Measurements from ENCODE around the gene SLC52A1.
A peak's percentile ranks its signal among the peaks of the same experiment; 100 is the strongest.
"Not testable (repeated sequence)": the region's sequence is repeated elsewhere in the genome, so short reads cannot be mapped to it uniquely, and the experiment has no call there.

Gene SLC52A1

GRCh38 chr17:5031365-5032082 lies 3.7 kb downstream of the SLC52A1 start:
- DNase-seq (ENCODE audit: low read depth in 1 of 2, low spot score in 1 of 2): peak; percentile 71 to 74

- DNase-seq (ENCODE audit: low read depth in 1 of 2, low spot score in 1 of 2): not testable (repeated sequence)
Measured at GRCh38 chr17:5030168-5030567, 5.1 kb downstream of the SLC52A1 start.

- no peak for DNase-seq (ENCODE audit: low read depth in 1 of 2, low spot score in 1 of 2)
Measured at GRCh38 chr17:5027916-5028315, 7.3 kb downstream of the SLC52A1 start.

GRCh38 chr17:5027299-5027698 lies 7.9 kb downstream of the SLC52A1 start:
- no peak for DNase-seq (ENCODE audit: low read depth in 1 of 2, low spot score in 1 of 2)

GRCh38 chr17:5024604-5025003 lies 10.6 kb downstream of the SLC52A1 start:
- no peak for DNase-seq (ENCODE audit: low read depth in 1 of 2, low spot score in 1 of 2)

GRCh38 chr17:5023588-5024147 lies 11.6 kb downstream of the SLC52A1 start:
- no peak for DNase-seq (ENCODE audit: low read depth in 1 of 2, low spot score in 1 of 2)

- DNase-seq (ENCODE audit: low read depth in 1 of 2, low spot score in 1 of 2): no peak
Measured at GRCh38 chr17:5022171-5022711, 13.0 kb downstream of the SLC52A1 start.

- DNase-seq (ENCODE audit: low read depth in 1 of 2, low spot score in 1 of 2): no peak
Measured at GRCh38 chr17:5020502-5021023, 14.7 kb downstream of the SLC52A1 start.

GRCh38 chr17:5019475-5019956 lies 15.7 kb downstream of the SLC52A1 start:
- peak in 1 of 2 donors; percentile 24 for DNase-seq (ENCODE audit: low read depth in 1 of 2, low spot score in 1 of 2)

- no peak for DNase-seq (ENCODE audit: low read depth in 1 of 2, low spot score in 1 of 2)
Measured at GRCh38 chr17:5014357-5014756, 20.9 kb downstream of the SLC52A1 start.

GRCh38 chr17:5011928-5012327 lies 23.3 kb downstream of the SLC52A1 start:
- no peak for DNase-seq (ENCODE audit: low read depth in 1 of 2, low spot score in 1 of 2)

- DNase-seq (ENCODE audit: low read depth in 1 of 2, low spot score in 1 of 2): no peak
Measured at GRCh38 chr17:5003214-5003867, 31.9 kb downstream of the SLC52A1 start.

- DNase-seq (ENCODE audit: low read depth in 1 of 2, low spot score in 1 of 2): no peak
Measured at GRCh38 chr17:5002121-5002788, 33.0 kb downstream of the SLC52A1 start.

GRCh38 chr17:5000237-5000639 lies 35.0 kb downstream of the SLC52A1 start:
- DNase-seq (ENCODE audit: low read depth in 1 of 2, low spot score in 1 of 2): no peak

GRCh38 chr17:4999430-5000093 lies 35.7 kb downstream of the SLC52A1 start:
- no peak for DNase-seq (ENCODE audit: low read depth in 1 of 2, low spot score in 1 of 2)

GRCh38 chr17:4998732-4999429 lies 36.3 kb downstream of the SLC52A1 start:
- no peak for DNase-seq (ENCODE audit: low read depth in 1 of 2, low spot score in 1 of 2)

- DNase-seq (ENCODE audit: low read depth in 1 of 2, low spot score in 1 of 2): no peak
Measured at GRCh38 chr17:4998027-4998731, 37.0 kb downstream of the SLC52A1 start.

GRCh38 chr17:4997302-4998026 lies 37.8 kb downstream of the SLC52A1 start, which contains the start of the genes INCA1 and KIF1C:
Gene INCA1, minus strand, starts transcription at chr17:4997522. Its CDS starts 3,085 bp downstream, at chr17:4994437.
Gene KIF1C, plus strand, starts transcription at chr17:4997950. Its CDS starts 2,297 bp downstream, at chr17:5000247.
- peak; percentile 80 to 82 for DNase-seq (ENCODE audit: low read depth in 1 of 2, low spot score in 1 of 2)
